Measurements from ENCODE around the gene AGPAT4.

The AGPAT4 gene

GRCh38 chr6:161251345-161251744, 22.5 kb downstream of the AGPAT4 start:
- no peak for DNase-seq

- no peak for DNase-seq
These were observed 24.5 kb downstream of the AGPAT4 start for GRCh38 chr6:161249327-161249726.

DNA sequence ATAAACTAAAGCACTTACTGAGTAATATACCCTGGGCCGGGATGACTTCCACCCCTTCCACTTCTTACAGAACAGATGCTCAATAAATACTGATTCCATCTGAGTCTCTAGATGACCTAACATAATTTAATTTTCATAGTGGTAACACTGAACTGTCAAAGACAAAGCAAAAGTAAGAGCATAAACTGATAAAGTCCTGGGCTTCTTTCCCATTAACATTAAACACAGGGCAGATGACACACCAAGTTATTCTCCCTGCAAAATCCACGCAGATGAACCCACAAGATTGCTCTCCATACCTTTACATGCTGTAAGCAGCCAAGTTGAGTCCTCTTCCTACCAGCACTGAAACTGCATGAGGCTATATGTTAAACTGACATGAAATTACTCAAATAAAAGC, 27.1 kb downstream of the AGPAT4 start:
- DNase-seq, result no peak

- no peak for DNase-seq
These were observed 28.5 kb downstream of the AGPAT4 start for GRCh38 chr6:161245363-161245762.

DNA sequence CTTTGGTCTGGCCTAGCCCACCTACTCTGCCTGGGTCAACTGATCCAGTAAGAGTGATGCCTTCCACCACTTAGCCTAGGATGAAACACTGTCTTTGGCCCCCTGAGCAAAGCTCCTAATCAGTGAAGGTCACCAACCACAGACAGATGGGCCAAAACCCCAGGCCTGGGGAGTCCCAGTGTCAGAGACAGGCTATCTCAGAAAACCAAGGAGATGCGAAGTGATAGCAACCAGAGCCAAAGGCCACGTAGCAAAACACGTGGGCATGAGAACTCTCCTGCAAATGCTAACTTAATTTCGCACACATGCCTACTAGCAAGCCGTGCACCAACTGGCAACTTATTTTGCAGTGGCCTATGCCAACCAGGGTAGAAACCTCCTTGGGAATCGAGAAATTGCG, 29.1 kb downstream of the AGPAT4 start:
- DNase-seq, result no peak

DNA sequence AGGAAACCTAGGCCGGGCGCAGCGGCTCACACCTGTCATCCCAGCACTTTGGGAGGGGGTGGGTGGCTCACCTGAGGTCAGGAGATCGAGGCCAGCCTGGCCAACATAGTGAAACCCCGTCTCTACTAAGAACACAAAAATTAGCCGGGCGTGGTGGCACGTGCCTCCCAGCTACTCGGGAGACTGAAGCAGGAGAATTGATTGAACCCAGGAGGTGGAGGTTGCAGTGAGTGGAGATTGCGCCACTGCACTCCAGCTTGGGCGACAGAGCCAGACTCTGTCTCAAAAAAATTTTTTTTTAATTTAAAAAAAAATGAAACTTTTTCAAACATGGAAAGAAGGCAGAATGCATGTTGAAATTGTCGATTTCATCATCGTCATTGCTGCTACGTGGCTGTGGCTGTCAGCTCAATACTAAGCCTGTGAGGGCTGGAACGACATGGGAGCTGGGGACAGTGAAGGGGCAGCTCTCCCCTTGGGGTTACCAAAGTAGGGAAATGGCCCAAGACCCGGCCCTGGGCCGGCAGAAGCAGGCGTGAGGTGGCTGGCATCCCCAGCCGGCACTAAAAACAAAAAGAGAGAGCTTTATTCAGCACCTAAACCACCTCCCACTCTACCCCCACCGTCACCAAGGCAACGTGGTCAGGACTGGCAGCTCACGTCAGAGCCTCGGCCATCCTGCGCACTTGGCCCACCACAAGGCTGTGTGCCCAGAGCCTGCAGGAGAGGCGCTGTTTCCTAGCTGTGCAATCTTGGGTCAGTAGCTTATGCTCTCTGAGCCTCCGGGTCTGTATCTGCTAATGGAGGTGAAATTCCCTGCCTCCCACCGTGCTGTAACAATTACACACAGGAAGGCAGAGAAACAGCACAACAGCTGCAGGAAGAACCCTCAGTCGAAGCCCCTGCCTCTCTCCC, 30.8 kb downstream of the AGPAT4 start:
- no peak for DNase-seq

DNA sequence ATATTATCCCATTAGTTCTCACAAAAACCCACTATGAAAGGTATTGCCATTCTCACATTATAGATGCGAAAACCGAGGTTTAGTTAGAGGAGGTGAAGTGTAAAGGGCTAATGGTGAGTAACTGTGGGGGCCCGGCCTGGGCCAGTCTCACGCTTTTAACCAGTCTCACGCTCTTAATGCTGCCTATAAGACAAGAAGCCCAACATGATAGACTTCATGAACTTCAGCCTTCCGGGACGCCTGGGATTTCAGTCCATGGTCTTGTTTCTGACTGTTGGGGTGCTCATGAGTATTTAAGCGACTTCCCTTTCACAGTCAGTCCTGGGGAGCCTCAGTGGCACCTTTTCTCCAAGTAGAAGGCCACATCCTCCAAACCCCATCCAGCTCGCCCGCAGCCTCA, 31.7 kb downstream of the AGPAT4 start:
- no peak for DNase-seq

DNA sequence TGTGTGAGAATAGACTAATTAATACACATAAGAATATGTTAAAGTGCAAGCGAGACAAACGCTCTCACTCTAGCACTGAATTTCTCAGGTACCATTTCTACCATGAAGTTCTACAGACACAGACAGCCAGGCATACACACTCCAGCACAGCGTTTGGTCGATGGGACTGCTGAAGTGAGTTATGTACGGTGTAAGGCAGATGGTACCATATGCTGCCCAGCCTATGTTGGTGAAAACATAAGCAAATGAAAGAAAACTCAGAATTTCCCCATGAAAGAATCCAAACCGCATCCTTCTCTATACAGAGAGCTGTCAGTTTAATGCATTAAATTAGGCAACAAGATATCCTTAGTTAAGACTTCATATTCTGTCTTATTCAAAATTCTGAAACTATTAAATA, 34.9 kb downstream of the AGPAT4 start:
- DNase-seq, result no peak

DNA sequence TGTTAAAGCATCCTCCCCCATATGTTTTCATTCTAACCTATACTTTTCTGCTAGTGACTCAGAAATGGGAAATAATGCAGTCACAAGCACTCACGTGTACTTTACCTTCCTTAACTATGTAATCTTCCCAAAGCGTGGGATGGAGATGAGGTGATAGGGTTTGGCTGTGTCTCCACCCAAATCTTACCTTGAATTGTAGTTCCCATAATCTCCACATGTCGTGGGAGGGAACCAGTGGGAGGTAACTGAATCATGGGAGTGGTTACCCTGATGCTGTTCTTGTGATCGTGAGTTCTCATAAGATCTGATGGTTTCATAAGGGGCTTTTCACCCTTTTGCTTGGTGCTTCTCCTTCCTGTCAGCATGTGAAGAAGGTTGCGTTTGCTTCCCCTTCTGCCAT, 35.4 kb downstream of the AGPAT4 start:
- DNase-seq, result no peak

- DNase-seq, result no peak
These were observed 35.8 kb downstream of the AGPAT4 start for GRCh38 chr6:161238081-161238480.

DNA sequence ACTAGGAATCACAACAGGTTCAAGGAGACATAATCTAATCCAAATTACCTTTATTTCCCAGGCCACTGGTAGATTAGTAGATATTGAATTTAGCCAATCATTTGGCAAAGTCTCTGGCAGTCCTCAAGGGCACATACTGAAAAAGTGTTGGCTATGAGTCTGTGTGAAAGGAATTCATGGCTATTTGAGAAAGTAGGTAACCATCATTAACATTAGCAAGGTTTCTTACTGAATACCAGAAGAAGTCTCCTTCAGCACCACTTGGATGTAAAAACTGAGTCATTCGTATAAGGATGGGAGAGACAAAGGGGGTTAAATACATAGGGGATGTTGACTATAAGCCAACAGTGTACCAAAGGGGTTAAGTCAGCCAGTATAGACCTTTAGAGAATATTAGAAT, 36.7 kb downstream of the AGPAT4 start:
- no peak for DNase-seq

GRCh38 chr6:161235776-161236633, 37.9 kb downstream of the AGPAT4 start:
- no peak for DNase-seq

DNA sequence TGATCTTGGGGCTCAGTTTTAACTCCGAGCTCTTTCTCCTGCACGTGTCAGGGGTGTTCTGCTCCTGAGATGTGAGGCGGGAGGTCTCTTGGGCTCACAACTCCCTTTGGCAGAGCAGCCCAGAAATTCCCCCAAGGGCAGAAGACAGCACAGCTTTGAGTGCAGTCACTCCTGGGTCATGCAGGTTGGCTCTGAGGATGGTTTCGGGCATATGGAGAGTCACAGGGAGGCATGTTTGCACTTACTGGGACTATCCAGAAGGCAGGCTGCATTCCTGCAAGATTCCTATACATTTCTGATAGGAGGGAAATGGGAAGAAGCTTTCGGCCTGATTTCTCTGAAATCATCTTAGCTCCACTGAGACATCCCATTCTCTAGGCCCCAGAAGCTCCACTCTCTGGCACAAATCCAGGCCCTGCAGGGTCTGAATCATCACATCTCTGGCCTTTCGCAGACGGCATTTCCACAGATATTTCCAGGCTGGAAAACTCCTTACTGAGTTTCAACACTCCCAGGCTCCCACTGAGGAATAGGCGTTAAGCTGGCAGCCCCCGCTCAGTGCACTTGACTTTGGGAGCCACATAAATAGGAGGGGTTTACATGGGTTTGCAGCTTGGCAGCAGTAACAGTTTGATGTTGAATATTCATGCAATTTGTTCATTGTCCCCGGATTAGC, 39.7 kb downstream of the AGPAT4 start:
- DNase-seq, result no peak

DNA sequence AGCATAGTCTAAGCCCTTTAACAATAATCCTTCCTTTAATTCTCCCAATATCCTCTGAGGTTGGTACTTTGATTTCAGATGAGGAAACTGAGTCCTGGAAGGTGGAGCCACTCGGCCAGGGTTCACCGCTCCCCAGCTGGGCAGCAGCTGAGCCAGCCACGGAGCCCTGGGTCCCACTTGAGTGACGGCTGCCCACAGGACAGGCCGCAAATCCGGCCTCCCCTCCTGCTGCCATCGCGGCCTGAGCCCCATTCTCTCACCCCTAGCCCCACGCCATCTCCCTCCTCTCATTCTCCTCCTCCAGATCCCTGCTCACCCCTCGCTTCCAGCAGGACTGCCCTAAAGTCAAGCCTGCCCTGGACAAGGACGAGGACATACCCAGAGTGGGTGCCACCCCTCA, 41.4 kb downstream of the AGPAT4 start:
- no peak for DNase-seq

- no peak for DNase-seq
These were observed 41.9 kb downstream of the AGPAT4 start for GRCh38 chr6:161232010-161232409.

DNA sequence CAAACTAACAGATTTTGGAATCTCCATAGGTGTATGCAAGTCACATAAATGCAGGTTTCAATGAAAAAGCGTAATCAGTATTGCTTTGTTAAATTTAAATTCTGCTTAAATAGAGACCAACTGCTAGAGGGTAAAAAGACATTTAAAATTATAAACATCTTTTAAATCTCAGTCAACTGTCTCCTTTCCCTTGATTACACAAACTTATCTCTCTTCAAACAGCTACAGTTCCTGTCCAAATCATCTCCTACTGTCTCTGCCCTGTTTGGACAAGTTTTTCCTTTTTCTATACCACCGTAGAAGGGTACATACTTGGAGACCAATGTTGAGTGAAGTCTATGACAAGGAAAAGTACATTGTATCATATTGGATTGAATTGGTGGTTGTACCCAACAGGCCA, 43.5 kb downstream of the AGPAT4 start:
- no peak for DNase-seq

- no peak for DNase-seq
These were observed 44.8 kb downstream of the AGPAT4 start for GRCh38 chr6:161228921-161229591.

GRCh38 chr6:161228096-161228495, 45.8 kb downstream of the AGPAT4 start:
- DNase-seq, result no peak

GRCh38 chr6:161227004-161227960, 46.6 kb downstream of the AGPAT4 start:
- DNase-seq, result no peak

DNA sequence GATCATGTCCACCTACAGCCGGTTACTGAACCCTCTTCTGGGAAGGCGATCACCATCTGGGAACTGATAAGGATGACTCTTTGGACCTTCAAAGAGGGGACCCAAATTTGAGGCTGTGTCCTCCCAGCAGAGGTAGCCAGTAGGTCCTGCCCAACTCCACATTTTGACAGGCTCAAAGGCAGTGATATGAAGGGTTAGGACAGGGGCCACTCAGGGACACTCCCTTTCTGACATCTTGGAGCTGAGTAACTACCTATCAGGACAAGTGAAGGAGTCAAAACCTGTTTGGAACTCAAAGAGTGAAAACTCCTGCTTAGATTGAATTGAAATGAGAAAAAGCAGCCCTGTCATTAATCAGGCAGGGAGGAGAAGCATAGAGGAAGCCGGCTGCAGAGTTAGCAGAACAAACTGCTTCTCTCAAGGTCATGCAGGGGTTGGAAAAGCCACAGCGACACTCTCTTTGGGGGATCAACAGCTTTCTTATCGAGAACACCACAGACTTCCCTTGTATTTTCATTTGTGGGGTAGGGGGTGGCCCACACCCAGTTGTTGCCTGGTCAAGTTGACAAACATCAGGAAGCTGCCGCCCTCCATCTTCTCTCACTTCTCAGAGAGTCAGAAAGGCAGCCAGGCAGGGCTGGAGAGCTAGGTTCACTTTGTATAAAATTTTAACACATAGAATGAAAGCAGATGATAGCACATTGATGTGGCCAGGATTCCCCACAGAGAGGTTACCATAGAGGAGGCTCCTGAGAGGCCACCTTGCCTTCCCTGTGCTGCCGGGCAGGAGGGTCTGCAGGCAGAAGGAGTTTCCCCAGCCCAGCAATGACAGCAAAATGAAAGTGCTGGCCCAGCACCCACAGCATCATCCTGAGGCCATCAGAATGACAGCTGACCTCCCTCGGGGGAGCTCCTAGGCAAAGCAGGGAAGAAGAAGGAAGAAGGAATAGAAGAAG, 47.6 kb downstream of the AGPAT4 start:
- no peak for DNase-seq

DNA sequence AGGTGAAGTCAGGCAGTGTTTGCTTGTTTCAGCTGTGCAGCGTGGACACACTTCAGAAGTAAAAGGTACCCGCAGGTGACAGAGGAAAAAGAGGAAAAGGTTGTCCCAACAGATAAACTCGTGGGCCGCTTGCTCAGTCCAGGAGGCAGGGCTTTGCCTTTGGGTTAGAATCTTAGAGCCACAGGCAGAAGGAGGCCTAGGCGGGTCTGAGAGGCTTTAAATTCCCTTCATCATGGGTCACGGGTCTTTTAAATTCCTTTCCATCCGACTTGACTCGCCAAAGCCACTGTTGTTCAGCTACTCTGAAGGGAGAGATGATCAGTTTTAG, 48.2 kb downstream of the AGPAT4 start:
- no peak for DNase-seq

Data from COR-L47 (cell line).